Measurements from ENCODE around the gene SOX10.
"Not testable (repeated sequence)": the region's sequence is repeated elsewhere in the genome, so short reads cannot be mapped to it uniquely, and the experiment has no call there.

The SOX10 gene

GRCh38 chr22:37959231-37959825 lies 25.0 kb downstream of the SOX10 start:
- no peak for DNase-seq

GRCh38 chr22:37957232-37957631 lies 27.1 kb downstream of the SOX10 start:
- DNase-seq: no peak

GRCh38 chr22:37955825-37956397 lies 28.4 kb downstream of the SOX10 start:
- not testable (repeated sequence) for DNase-seq

- no peak for DNase-seq
Measured at GRCh38 chr22:37954686-37955085, 29.7 kb downstream of the SOX10 start.

GRCh38 chr22:37953437-37954179 lies 30.7 kb downstream of the SOX10 start, which contains the start of the genes C22orf23 and POLR2F:
TSS of gene C22orf23 (minus strand) at chr22:37953601. CDS start at chr22:37953149, 452 bp downstream.
TSS of gene POLR2F (plus strand) at chr22:37953699. CDS start at chr22:37953788, 89 bp downstream.
- DNase-seq: peak; percentile 97

GRCh38 chr22:37953062-37953436 lies 31.3 kb downstream of the SOX10 start:
- no peak for DNase-seq

- DNase-seq: not testable (repeated sequence)
Measured at GRCh38 chr22:37952629-37953028, 31.7 kb downstream of the SOX10 start.

GRCh38 chr22:37951305-37951704 lies 33.0 kb downstream of the SOX10 start:
- no peak for DNase-seq

GRCh38 chr22:37947142-37947795 lies 37.1 kb downstream of the SOX10 start:
- not testable (repeated sequence) for DNase-seq

- not testable (repeated sequence) for DNase-seq
Measured at GRCh38 chr22:37944423-37944822, 39.9 kb downstream of the SOX10 start.

GRCh38 chr22:37943825-37944198 lies 40.5 kb downstream of the SOX10 start:
- no peak for DNase-seq

GRCh38 chr22:37943136-37943824 lies 41.1 kb downstream of the SOX10 start:
- no peak for DNase-seq

- no peak for DNase-seq
Measured at GRCh38 chr22:37942133-37942532, 42.2 kb downstream of the SOX10 start.

GRCh38 chr22:37940698-37941376 lies 43.5 kb downstream of the SOX10 start:
- no peak for DNase-seq

GRCh38 chr22:37933711-37934376 lies 50.5 kb downstream of the SOX10 start:
- peak; percentile 92 for DNase-seq

GRCh38 chr22:37932821-37933578 lies 51.4 kb downstream of the SOX10 start:
- DNase-seq: no peak

GRCh38 chr22:37932401-37932800 lies 52.0 kb downstream of the SOX10 start:
- DNase-seq: no peak

GRCh38 chr22:37931893-37932389 lies 52.4 kb downstream of the SOX10 start:
- DNase-seq: no peak

- no peak for DNase-seq
Measured at GRCh38 chr22:37930952-37931440, 53.4 kb downstream of the SOX10 start.

- peak; percentile 21 for DNase-seq
Measured at GRCh38 chr22:37930270-37930951, 53.9 kb downstream of the SOX10 start.

All from activated CD4-positive, alpha-beta T cell treated with anti-CD3 and anti-CD28 coated beads for 48 hours (primary cell).